ENCODE measurements around the gene GPC1. TPM values are rescaled to one million over a fixed set of nuclear protein-coding genes. Genes with fewer than 3 reads are reported as not detected.

The GPC1 gene
- total RNA-seq, 2 donors from 2014 or later = 1.6 to 5.5 TPM

GRCh38 chr2:240512666-240513535, 77.4 kb downstream of the GPC1 start:
- no peak for ATAC-seq
- Mint-ChIP-seq H3K9me3 (no peaks in the 10 kb centered on the region), H3K36me3 (no peaks in the 10 kb centered on the region), H3K27ac (peak overlapping the region; percentile 13 to 40)
- no peak for DNase-seq (ENCODE audit: low spot score in 2 of 2)

- H3K9me3 Mint-ChIP-seq = no peaks in the 10 kb centered on the region
- ATAC-seq (peak; percentile 98 to 99), DNase-seq (ENCODE audit: low spot score in 2 of 2) (peak; percentile 80 to 86)
- no peaks in the 10 kb centered on the region for H3K36me3 Mint-ChIP-seq
- peak overlapping the region; percentile 13 to 84 for H3K27ac Mint-ChIP-seq
Measured at GRCh38 chr2:240513549-240514287, 78.3 kb downstream of the GPC1 start.

GRCh38 chr2:240514631-240515030, 79.2 kb downstream of the GPC1 start:
- no peaks in the 10 kb centered on the region for H3K9me3 Mint-ChIP-seq
- no peaks in the 10 kb centered on the region for H3K36me3 Mint-ChIP-seq
- DNase-seq (ENCODE audit: low spot score in 2 of 2) (no peak), ATAC-seq (no peak)
- peak overlapping the region; percentile 13 to 84 for H3K27ac Mint-ChIP-seq

- peaks cover 7 to 9% of the 10 kb centered on the region in 2 donors for H3K36me3 Mint-ChIP-seq
- ATAC-seq = no peak
- H3K9me3 Mint-ChIP-seq = peaks cover 1 to 2% of the 10 kb centered on the region in 2 donors
- no peak for DNase-seq (ENCODE audit: low spot score in 2 of 2)
- H3K27ac Mint-ChIP-seq = no peak overlapping the region
Measured at GRCh38 chr2:240517342-240517741, 81.9 kb downstream of the GPC1 start.

Other genes with a start within 250 kb of the GPC1 start
- 10 to 100 TPM; 15.4 to 22.1 TPM for gene ANKMY1, start 122.3 kb downstream of the GPC1 start, total RNA-seq
- 1 to 10 TPM; 3.8 to 5.4 TPM for gene DUSP28, start 124.7 kb downstream of the GPC1 start, total RNA-seq
- gene RNPEPL1, start 132.8 kb downstream of the GPC1 start, total RNA-seq = 10 to 100 TPM; 22.6 to 51.2 TPM
- gene CAPN10, start 151.1 kb downstream of the GPC1 start, total RNA-seq = 10 to 100 TPM; 28.9 to 39.0 TPM
- gene GPR35, start 189.8 kb downstream of the GPC1 start, total RNA-seq = 1 to 10 TPM; 1.5 to 7.9 TPM
- gene AQP12B, start 247.2 kb downstream of the GPC1 start, total RNA-seq = not detected